ENCODE data around the gene PTGER1.
"Not testable (repeated sequence)": the region's sequence is repeated elsewhere in the genome, so short reads cannot be mapped to it uniquely, and the experiment has no call there.

Gene PTGER1

DNA sequence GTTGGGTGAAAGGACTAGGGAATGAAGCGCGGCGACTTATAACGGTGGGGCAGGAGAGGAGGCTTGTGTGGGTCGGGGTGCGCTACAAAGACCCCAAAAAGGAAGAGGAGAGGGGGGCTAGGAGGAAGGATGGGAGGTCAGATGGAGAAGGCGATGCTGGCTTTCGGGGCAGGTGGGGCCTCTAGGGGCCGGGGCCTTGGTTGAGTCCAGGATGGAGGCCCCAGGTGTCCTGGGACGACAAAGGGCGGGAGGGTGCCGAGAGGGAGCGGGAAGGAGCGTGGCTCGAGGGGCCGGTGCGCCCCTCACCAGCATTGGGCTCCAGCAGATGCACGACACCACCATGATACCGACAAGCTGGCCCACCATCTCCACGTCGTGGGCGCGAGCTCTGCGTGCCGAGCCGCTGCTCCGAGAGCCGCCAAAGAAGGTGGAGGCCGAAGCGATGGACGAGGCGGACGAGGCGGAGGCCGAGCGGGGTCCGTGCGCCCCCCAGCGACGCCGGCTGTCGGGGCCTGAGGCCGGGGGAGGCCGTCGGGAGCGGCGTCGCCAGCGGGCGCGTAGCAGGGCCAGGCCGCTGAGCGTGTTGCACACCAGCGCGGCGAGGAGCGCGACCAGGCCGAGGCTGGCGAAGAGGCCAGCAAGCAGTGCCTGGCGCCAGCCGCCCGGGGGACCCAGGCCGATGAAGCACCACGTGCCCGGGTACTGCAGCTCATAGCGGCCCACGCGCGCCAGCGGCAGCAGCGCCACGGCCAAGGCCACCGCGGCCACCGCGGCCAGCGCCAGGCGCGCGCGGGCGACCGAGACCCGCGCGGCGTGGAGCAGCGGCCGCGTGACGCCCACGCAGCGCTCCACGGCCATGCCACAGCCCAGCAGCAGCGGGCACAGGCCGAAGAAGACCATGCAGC, 1.8 kb downstream of the PTGER1 start:
- DNase-seq: no peak

DNA sequence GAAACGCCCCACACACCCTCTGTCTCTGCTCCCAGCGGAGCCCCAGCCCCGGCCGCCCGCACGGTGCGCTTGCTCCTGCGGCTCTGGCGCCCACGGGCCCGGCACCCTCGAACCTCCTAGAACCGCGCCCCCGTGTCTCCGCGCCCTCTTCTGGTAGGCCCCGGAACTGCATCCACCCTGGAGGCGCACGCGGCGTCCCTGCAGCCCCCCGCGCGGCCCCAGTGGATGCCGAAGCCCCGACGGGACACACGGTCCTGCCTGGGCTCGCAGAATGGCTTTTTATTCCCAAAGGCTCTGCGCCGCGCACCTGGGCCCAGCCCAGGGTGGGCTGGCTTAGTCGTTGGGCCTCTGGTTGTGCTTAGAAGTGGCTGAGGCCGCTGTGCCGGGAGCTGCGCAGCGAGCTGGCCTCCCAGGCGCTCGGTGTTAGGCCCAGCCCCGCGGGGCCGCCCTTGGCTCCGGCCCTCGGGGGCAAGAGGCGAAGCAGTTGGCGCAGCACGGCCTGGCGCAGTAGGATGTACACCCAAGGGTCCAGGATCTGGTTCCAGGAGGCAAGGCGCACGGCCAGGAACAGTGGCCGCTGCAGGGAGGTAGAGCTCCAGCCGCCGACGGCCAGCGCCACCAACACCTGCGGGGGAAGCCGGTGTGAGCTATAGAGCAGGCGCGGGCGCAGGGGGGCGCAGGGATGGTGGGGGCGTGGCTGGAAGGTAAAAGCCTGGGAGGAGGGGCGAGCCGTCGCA, 2.8 kb downstream of the PTGER1 start:
- peak; percentile 68 for DNase-seq

DNA sequence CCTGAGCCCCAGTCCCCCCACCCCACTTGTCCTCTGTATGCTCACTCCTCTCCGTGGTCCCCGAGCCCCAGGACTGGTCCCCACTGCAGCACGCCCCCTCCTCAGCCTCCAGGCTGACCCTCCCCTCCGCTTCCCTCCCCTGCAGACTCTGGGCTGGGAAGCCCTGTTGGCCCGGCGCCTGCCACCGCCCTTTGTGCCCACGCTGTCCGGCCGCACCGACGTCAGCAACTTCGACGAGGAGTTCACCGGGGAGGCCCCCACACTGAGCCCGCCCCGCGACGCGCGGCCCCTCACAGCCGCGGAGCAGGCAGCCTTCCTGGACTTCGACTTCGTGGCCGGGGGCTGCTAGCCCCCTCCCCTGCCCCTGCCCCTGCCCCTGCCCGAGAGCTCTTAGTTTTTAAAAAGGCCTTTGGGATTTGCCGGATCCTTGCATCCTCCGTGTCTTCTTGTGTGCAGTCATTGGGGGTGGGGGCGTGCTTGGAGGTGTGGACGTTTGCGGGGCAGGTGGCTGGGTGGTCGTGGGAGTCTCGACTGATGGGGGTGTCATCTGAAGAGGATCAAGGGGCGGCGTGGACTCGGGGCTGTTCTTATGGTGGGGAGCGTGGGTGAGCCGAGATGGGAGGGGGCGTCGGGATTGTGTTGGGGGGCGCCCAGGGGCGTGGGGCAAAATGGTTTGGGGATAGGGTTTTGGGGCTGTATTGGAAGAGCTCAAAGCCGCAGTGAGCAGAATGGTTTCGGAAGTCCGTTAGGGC, 3.5 kb downstream of the PTGER1 start:
- DNase-seq: no peak

DNA sequence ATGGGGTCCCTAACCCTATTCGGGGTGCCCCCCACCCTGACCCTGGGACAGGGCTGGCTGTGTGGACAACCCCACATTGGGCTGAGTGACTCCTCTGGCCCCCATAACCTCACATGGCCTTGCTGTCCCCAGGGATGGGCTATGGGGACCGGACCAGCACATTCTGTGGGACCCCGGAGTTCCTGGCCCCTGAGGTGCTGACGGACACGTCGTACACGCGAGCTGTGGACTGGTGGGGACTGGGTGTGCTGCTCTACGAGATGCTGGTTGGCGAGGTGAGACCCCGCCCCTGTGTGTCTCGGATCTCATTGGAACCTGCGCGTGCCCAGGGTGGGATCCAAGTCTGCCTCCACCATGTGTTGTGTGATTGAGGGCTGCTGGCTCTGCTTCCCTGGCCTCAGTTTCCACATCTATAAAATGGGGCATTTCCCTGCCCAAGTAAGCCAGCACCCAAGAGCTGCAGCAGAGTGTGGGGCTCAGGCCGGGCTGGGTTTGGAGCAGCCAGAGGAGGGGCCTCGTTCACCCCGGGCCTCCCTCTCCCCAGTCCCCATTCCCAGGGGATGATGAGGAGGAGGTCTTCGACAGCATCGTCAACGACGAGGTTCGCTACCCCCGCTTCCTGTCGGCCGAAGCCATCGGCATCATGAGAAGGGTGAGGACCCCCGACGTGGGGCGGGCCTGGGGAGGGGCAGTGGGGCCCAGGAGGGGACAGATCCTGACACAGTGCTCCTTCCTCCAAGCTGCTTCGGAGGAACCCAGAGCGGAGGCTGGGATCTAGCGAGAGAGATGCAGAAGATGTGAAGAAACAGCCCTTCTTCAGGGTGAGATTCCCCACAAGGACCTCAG, 4.9 kb downstream of the PTGER1 start:
- no peak for DNase-seq

DNA sequence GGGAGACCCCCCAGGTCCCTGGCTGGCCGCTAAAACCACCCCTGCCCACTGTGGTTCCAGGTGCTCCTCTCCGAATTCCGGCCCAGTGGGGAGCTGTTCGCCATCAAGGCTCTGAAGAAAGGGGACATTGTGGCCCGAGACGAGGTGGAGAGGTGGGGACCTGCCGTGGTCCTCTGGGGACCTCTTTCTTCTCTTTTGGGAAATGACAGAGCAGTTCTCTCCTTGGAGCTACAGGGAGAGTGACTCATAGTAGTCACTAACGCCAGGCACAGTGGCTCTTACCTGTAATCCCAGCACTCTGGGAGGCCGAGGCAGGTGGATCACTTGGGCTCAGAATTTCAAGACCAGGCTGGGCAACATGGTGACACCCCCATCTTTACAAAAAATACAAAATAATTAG, 7.3 kb downstream of the PTGER1 start:
- DNase-seq: no peak

DNA sequence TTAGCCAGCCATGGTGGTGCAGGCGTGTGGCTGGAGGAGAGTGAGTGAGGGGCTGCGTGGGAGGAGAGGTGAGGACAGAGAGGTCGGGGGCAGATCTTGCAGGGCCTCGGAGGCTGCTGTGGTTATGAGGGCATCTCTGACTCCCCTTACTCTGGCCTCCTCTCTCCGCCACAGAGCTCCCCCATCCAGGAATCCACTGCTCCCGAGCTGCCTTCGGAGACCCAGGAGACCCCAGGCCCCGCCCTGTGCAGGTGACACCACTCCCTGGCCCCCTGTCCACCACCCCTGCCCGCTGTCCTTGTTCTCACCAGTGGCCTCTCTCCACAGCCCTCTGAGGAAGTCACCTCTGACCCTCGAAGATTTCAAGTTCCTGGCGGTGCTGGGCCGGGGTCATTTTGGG, 7.8 kb downstream of the PTGER1 start:
- no peak for DNase-seq

DNA sequence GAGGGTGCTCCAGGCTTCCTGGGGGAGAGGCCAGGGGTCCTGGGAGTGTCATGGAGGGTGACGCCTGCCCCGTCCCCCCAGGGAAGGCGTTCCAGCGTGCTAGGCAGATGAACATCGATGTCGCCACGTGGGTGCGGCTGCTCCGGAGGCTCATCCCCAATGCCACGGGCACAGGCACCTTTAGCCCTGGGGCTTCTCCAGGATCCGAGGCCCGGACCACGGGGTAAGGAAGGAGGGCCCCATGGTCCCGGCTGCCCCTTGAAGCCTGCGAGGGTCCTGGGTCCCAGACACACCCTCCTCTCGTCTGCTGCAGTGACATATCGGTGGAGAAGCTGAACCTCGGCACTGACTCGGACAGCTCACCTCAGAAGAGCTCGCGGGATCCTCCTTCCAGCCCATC, 11.4 kb downstream of the PTGER1 start:
- DNase-seq: no peak

DNA sequence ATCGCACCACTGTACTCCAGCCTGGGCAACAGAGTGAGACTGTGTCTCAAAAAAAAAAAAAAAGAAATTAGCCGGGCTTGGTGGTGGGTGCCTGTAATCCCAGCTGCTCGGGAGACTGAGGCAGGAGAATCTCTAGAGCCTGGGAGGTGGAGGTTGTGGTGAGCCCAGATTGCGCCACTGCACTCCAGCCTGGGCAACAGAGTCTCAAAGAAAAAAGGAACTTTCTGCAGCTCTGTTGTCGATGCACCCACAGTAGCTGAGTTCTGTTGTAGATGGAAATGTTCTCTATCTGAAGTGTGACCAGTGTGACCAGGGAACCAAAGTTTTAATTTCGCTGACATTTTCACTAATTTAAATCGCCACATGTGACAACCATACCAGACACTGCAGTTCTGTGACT, 12.8 kb downstream of the PTGER1 start:
- DNase-seq: not testable (repeated sequence)

DNA sequence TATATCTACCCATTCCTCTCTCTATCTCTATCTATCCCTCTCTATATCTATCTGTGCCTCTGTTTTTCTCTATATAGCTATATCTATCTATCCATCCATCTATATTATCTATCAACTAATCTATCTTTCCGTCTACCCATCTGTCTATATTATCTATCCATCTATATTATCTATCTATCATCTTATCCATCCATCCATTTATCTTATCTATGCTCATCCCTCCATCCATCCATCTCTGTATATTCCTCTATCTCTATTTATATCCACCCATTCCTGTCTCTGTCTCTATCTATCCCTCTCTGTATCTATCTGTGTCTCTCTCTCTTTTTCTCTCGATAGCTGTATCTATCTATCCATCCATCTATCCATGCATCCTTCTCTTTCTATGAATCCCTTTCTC, 14.2 kb downstream of the PTGER1 start:
- DNase-seq: no peak

DNA sequence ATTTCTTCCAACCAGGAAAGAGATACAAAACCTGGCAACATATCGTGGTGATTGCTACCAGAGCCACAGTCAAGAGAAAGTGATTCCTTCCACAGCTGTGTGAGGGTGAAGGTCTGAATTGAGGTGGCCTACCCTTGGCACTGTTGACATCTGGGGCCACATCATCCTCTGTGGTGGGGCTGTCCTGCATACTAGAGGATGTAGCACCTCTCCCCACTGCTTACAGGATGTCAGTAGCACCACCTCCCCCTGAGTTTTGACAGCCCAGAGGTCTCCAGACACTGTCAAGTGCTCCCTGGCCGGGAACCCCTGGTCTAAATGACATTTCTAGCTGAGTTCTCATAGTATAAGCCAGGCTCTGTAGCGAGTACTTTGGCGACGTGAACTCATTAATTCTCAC, 15.5 kb downstream of the PTGER1 start:
- DNase-seq: no peak

DNA sequence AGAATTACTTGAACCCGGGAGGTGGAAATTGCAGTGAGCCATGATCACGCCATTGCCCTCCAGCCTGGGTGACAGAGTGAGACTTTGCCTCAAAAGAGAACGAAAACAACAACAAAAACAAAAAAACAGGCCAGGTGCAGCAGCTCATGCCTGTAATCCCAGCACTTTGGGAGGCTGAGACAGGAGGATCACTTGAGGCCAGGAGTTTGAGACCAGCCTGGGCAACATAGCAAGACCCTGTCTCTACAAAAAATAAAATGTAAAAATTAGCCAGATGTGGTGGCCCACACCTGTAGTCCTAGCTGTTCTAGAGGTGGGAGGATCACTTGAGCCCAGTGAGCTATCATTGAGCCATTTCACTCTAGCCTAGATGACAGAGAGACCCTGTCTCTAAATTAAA, 22.9 kb downstream of the PTGER1 start:
- DNase-seq: not testable (repeated sequence)

DNA sequence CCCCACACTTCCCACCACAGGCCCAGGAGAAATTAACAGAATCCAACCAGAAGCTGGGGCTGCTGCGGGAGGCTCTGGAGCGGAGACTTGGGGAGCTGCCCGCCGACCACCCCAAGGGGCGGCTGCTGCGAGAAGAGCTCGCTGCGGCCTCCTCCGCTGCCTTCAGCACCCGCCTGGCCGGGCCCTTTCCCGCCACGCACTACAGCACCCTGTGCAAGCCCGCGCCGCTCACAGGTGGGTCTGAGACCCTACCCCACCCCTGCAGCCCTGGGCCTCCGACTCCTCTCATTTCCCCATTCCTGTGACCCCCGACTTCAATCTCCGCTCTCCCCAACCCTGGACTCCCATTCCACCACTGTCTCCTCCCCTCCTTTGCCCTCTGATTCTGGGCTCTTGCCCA, 24.3 kb downstream of the PTGER1 start:
- DNase-seq: no peak

DNA sequence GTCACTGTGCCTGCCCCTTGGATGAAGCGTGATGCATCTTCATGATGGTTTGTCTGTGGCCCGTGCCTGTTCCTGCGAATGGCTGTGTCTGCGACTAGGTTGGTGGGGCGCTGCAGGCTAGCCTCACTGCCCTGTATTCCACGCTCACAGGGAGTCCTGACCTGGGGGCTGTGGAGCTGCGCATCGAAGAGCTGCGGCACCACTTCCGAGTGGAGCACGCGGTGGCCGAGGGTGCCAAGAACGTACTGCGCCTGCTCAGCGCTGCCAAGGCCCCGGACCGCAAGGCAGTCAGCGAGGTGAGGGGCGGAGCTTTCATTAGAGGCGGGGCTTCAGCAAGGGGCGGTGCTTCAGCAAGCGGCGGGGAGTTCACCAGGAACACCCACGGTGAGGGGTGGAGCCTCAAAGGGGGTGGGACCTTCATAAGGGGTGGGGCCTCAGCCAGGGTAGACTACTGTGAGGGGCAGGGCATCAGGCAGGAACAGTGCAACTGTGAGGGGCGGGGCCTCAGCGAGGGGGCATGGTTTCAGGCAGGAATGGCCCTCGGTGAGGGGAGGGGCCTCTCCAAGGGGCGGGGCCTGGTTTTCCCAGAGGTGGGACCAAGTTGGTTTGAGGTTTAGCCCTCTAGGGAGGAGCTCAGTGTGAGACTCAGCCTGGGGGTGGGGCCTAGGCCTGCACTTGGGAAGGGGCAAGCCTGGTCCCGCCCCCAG, 24.8 kb downstream of the PTGER1 start:
- DNase-seq: no peak

DNA sequence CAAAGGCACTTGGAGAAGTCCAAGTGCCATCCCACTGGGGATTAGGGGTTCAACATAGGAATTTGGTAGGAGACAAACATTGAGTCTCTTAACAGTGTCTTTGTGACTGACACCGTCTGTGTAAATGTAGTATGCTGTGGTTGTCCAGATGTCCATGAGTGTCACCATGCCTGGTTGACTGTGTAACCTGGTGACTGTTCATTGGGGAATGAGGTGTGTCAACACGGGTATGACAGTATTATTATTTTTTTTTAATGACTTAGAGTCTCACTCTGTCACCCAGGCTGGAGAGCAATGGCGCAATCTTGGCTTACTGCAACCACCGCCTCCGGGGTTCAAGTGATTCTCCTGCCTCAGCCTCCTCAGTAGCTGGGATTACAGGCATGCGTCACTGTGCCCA, 25.8 kb downstream of the PTGER1 start:
- DNase-seq: no peak

DNA sequence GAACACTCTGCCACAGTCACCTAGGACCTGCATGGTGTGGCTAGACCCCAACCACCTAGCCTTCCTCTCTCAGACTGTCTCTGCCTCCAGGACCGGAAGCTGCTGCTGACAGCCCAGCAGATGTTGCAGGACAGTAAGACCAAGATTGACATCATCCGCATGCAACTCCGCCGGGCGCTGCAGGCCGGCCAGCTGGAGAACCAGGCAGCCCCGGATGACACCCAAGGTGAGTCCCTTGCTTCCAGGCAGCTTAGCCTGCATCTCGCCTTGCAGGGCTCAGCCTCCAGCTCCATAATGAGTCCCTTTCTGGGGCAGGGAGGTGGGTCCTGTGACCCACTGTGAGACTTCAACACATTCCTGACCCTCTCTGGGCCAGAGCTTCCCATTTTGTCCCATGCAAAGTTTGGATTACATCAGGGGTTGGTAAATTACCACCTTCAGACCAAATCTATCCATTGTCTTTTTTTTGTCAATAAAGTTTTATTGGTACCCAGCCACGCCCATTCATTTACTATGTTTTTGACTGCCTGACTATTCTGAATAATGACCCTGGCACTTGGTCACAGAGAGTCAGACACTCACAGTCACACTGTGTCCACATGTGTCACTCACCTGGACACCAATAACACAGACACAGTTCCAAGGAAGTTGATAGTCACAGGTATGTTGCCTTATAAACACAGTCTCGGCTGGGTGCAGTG, 28.7 kb downstream of the PTGER1 start:
- DNase-seq: no peak

DNA sequence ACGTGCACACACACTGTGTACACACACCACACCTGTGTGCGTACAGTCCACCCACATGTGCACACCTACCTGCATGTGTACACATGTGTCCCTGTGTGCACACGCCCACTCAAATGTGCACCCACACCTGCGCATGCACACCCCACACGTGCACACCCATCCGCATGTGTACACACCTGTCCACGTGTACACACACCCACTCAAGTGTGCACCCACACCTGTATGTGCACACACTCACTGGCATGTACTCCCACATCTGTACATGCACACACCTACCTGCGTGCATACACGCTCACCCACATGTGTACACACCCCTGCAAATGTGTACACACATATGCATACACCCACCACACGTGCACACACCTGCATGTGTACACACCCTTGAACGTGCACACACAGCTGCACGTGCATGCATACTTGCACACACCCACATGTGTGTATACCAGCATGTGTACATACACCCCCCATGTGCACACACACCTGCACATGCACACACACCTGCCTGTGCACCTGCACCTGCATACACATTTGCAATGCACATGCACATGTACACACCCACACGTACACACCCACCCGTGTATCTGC, 31.4 kb downstream of the PTGER1 start:
- no peak for DNase-seq

DNA sequence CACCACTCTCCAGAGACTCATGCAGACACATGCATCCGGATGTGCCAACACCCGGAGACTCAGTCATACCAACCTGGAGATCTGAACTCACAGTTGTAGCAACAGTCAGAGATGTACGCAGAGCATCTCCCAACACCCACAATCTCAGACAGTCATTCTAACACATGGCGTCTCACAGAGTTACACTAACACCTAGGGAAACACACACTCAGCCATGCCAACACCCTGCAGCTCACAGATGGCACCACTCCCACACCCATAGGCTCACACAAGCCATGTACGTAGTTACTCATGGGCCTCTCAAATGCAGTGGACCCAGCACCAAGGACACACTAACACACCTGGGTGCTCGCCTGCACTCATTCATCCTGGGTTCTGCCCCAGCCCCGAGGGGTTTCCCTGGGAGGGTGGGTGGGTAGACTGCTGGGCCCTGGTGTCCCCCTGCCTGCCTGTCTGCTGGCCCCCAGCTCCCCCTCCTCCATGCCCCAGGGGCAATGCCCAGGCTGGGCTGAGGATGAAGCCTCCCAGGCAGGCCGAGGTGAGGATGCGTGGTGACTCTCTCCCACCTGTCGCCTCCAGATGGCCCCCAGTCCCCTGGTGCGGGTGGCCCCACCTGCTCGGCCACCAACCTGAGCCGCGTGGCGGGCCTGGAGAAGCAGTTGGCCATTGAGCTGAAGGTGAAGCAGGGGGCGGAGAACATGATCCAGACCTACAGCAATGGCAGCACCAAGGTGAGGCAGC, 32.1 kb downstream of the PTGER1 start:
- DNase-seq: no peak

DNA sequence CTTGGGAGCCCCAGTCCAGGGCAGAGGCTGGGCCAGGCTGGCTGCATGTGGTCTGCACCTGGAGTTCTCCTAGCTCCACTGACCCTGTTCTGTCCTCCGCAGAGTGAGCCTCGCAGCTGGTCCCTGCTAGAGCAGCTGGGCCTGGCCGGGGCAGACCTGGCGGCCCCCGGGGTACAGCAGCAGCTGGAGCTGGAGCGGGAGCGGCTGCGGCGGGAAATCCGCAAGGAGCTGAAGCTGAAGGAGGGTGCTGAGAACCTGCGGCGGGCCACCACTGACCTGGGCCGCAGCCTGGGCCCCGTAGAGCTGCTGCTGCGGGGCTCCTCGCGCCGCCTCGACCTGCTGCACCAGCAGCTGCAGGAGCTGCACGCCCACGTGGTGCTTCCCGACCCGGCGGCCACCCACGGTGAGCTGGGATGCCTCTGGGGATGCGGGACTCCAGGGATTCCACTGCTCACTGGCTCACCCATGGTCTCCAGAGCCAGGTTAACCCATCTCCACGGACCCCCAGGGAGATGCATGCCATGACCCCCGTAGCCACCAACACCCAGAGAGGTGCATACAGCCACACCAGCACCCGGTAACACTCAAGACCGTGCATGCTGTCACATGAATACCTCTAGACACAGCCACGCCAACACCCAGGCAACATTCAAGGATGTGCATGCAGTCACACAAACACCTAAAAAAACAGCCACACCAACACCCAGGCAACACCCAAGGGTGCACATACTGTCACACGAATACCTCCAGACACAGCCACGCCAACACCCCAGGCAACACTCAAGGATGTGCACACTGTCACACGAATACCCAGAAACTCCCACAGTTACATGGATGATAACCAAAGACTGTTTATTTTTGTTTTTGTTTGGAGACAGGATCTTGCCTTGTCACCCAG, 33.9 kb downstream of the PTGER1 start:
- no peak for DNase-seq

DNA sequence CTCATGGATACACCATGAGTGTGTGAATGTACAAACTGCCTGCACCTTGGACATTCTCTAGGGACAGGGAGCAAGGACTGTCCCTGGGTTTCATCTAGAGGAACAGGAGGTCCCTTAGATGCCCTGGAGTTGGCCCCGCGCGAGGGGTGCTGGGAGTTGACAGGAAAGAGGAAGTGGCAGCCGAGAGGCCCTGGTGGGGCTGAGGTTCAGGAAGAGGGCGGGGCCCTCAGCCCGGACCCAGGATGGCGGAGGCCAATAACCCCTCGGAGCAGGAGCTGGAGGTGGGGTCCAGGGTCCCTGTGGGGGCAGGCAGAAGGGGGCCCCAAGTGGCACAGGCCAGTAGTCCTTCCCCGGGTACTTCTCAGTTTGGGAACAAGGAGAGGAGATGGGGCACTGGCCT, 35.1 kb downstream of the PTGER1 start:
- no peak for DNase-seq
